IPS-18c (cell line): ENCODE data around the gene SFSWAP.
"Not testable (repeated sequence)": the region's sequence is repeated elsewhere in the genome, so short reads cannot be mapped to it uniquely, and the experiment has no call there.

ENCODE experiments used
- H3K4me3 ChIP-seq: 2 replicates; pipeline ENCODE4 v1.7.0; 2013; ENCODE audit warnings: low read depth, mild to moderate bottlenecking, low read length, moderate library complexity; ENCODE audit not compliant: insufficient read depth
- H3K9me3 ChIP-seq: one replicate; pipeline ENCODE4 v1.6.1; 2013; ENCODE audit warnings: mild to moderate bottlenecking, low read length, moderate library complexity; ENCODE audit not compliant: control insufficient read depth, insufficient read depth

Gene SFSWAP

GRCh38 chr12:131743410-131743809 lies 32.5 kb downstream of the SFSWAP start:
- not testable (repeated sequence) for H3K4me3 ChIP-seq
- H3K9me3 ChIP-seq: peaks cover 11% of the 10 kb centered on the region

GRCh38 chr12:131743880-131744279 lies 33.0 kb downstream of the SFSWAP start:
- H3K9me3 ChIP-seq: peaks cover 11% of the 10 kb centered on the region
- not testable (repeated sequence) for H3K4me3 ChIP-seq

- not testable (repeated sequence) for H3K4me3 ChIP-seq
- peaks cover 11% of the 10 kb centered on the region for H3K9me3 ChIP-seq
Observed at GRCh38 chr12:131744675-131745074, 33.8 kb downstream of the SFSWAP start.

GRCh38 chr12:131745706-131746105 lies 34.8 kb downstream of the SFSWAP start:
- H3K9me3 ChIP-seq: peaks cover 11% of the 10 kb centered on the region
- no peak overlapping the region for H3K4me3 ChIP-seq

GRCh38 chr12:131747276-131748177 lies 36.6 kb downstream of the SFSWAP start:
- Histone ChIP-seq H3K4me3 (no peak overlapping the region), H3K9me3 (peaks cover 11% of the 10 kb centered on the region)

- H3K4me3 ChIP-seq: no peak overlapping the region
- peaks cover 2% of the 10 kb centered on the region for H3K9me3 ChIP-seq
Observed at GRCh38 chr12:131749618-131750315, 38.9 kb downstream of the SFSWAP start.

- H3K9me3 ChIP-seq: peaks cover 2% of the 10 kb centered on the region
- no peak overlapping the region for H3K4me3 ChIP-seq
Observed at GRCh38 chr12:131751335-131751734, 40.4 kb downstream of the SFSWAP start.

GRCh38 chr12:131752451-131752850 lies 41.6 kb downstream of the SFSWAP start:
- H3K4me3 ChIP-seq: no peak overlapping the region
- H3K9me3 ChIP-seq: peaks cover 2% of the 10 kb centered on the region

GRCh38 chr12:131753005-131753404 lies 42.1 kb downstream of the SFSWAP start:
- Histone ChIP-seq H3K9me3 (peaks cover 2% of the 10 kb centered on the region), H3K4me3 (no peak overlapping the region)

- Histone ChIP-seq H3K4me3 (no peak overlapping the region), H3K9me3 (peaks cover 2% of the 10 kb centered on the region)
Observed at GRCh38 chr12:131753757-131754156, 42.9 kb downstream of the SFSWAP start.

GRCh38 chr12:131754184-131754583 lies 43.3 kb downstream of the SFSWAP start:
- Histone ChIP-seq H3K9me3 (peaks cover 2% of the 10 kb centered on the region), H3K4me3 (no peak overlapping the region)

- H3K9me3 ChIP-seq: peaks cover 2% of the 10 kb centered on the region
- H3K4me3 ChIP-seq: no peak overlapping the region
Observed at GRCh38 chr12:131755305-131756113, 44.6 kb downstream of the SFSWAP start.

GRCh38 chr12:131756441-131756840 lies 45.6 kb downstream of the SFSWAP start:
- peaks cover 2% of the 10 kb centered on the region for H3K9me3 ChIP-seq

GRCh38 chr12:131757111-131757510 lies 46.2 kb downstream of the SFSWAP start:
- Histone ChIP-seq H3K4me3 (no peak overlapping the region), H3K9me3 (peaks cover 2% of the 10 kb centered on the region)

More at GRCh38 chr12:131756441-131756840, 45.6 kb downstream of the SFSWAP start:
- H3K4me3 ChIP-seq: no peak overlapping the region

- no peak overlapping the region for H3K4me3 ChIP-seq
- H3K9me3 ChIP-seq: peaks cover 2% of the 10 kb centered on the region
Observed at GRCh38 chr12:131758016-131758739, 47.3 kb downstream of the SFSWAP start.

GRCh38 chr12:131759176-131759575 lies 48.3 kb downstream of the SFSWAP start:
- H3K4me3 ChIP-seq: no peak overlapping the region
- no peaks in the 10 kb centered on the region for H3K9me3 ChIP-seq

- Histone ChIP-seq H3K9me3 (no peaks in the 10 kb centered on the region), H3K4me3 (no peak overlapping the region)
Observed at GRCh38 chr12:131761638-131762037, 50.7 kb downstream of the SFSWAP start.
